ENCODE results near the gene RFX3.
A peak's percentile ranks its signal among the peaks of the same experiment; 100 is the strongest.

RFX3 gene

GRCh38 chr9:3444016-3444415 is 81.8 kb downstream of the RFX3 start:
- H3K4me3 Mint-ChIP-seq: no peak overlapping the region
- H3K4me1 Mint-ChIP-seq (ENCODE audit: low read depth): peaks cover 13% of the 10 kb centered on the region
- no peaks in the 10 kb centered on the region for H3K27me3 Mint-ChIP-seq
- peaks cover 7% of the 10 kb centered on the region for H3K36me3 Mint-ChIP-seq (ENCODE audit: low read depth)
- H3K27ac Mint-ChIP-seq: peak overlapping the region; percentile 28
- no peaks in the 10 kb centered on the region for H3K9me3 Mint-ChIP-seq

GRCh38 chr9:3441197-3441816 is 84.5 kb downstream of the RFX3 start:
- Mint-ChIP-seq H3K4me3 (no peak overlapping the region), H3K36me3 (ENCODE audit: low read depth) (peaks cover 15% of the 10 kb centered on the region), H3K9me3 (no peaks in the 10 kb centered on the region), H3K27me3 (no peaks in the 10 kb centered on the region), H3K4me1 (ENCODE audit: low read depth) (peaks cover 10% of the 10 kb centered on the region), H3K27ac (no peak overlapping the region)

GRCh38 chr9:3436629-3437420 is 89.0 kb downstream of the RFX3 start:
- no peak overlapping the region for H3K27ac Mint-ChIP-seq

DNA sequence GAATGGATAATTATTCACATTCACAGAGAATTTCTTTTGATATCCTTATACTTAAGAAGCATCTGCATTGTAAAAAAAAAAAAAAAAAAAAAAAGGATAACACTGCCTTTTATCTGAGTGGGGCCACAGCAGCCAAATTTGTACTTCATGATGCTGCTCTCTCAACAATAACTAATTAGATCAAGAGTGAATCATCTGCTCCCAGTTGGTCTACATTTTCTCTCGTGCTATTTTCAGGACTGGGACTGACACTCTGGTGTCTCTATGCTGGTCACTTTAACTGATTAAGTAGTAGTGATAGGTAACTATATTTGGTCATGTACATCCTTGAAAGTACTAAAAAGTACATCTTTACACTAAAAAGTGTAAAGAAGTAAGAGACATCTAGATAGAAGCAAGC is 90.1 kb downstream of the RFX3 start:
- Mint-ChIP-seq H3K36me3 (ENCODE audit: low read depth) (peaks cover 39% of the 10 kb centered on the region), H3K27me3 (no peaks in the 10 kb centered on the region), H3K4me1 (ENCODE audit: low read depth) (peaks cover 3% of the 10 kb centered on the region), H3K27ac (no peak overlapping the region), H3K4me3 (no peak overlapping the region), H3K9me3 (no peaks in the 10 kb centered on the region)

More at GRCh38 chr9:3436629-3437420, 89.0 kb downstream of the RFX3 start:
- peaks cover 31% of the 10 kb centered on the region for H3K36me3 Mint-ChIP-seq (ENCODE audit: low read depth)
- no peaks in the 10 kb centered on the region for H3K9me3 Mint-ChIP-seq
- H3K4me1 Mint-ChIP-seq (ENCODE audit: low read depth): peaks cover 10% of the 10 kb centered on the region
- no peak overlapping the region for H3K4me3 Mint-ChIP-seq
- no peaks in the 10 kb centered on the region for H3K27me3 Mint-ChIP-seq

DNA sequence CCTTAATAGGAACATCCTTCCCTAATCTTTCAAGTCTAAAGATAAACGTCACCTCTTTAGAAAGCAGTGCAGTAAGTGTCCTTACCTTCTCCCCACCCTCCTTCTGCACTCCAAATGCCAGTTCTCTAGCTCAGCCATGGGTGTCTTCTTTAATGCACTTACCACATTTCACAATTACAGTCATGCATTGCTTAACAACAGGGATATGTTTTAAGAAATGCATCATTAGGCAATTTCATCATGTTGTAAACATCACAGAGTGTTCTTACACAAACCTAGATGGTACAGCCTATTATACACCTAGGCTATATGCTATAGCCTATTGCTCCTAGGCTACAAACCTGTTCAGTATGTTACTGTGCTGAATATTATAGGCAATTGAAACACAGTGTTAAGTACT is 91.2 kb downstream of the RFX3 start:
- H3K36me3 Mint-ChIP-seq (ENCODE audit: low read depth): peaks cover 39% of the 10 kb centered on the region
- no peaks in the 10 kb centered on the region for H3K9me3 Mint-ChIP-seq
- H3K27ac Mint-ChIP-seq: no peak overlapping the region
- H3K4me1 Mint-ChIP-seq (ENCODE audit: low read depth): no peaks in the 10 kb centered on the region
- no peaks in the 10 kb centered on the region for H3K27me3 Mint-ChIP-seq
- H3K4me3 Mint-ChIP-seq: no peak overlapping the region

DNA sequence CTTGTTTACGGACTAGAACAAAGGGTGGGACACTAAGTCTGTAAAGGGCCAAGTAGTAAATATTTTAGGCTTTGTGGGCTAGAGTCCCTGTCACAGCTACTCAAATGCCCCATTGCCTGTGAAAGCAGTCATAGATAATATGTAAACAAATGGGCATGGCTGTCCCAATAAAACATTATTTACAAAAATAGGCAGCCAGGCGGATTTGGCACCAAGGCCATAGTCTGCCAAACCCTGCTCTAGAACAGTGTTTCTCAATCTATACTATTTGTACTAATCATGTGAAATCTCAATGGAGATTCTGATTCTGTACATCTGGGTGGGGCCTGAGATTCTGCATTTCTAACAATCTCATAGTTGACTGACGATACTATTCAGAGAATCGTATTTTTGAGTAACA is 92.0 kb downstream of the RFX3 start:
- no peaks in the 10 kb centered on the region for H3K27me3 Mint-ChIP-seq

GRCh38 chr9:3433066-3433465 is 92.7 kb downstream of the RFX3 start:
- H3K9me3 Mint-ChIP-seq: no peaks in the 10 kb centered on the region
- H3K27ac Mint-ChIP-seq: no peak overlapping the region
- H3K4me3 Mint-ChIP-seq: no peak overlapping the region
- H3K4me1 Mint-ChIP-seq (ENCODE audit: low read depth): no peaks in the 10 kb centered on the region
- peaks cover 40% of the 10 kb centered on the region for H3K36me3 Mint-ChIP-seq (ENCODE audit: low read depth)
- no peaks in the 10 kb centered on the region for H3K27me3 Mint-ChIP-seq

More for the DNA sequence above, 92.0 kb downstream of the RFX3 start:
- H3K4me3 Mint-ChIP-seq: no peak overlapping the region
- no peaks in the 10 kb centered on the region for H3K4me1 Mint-ChIP-seq (ENCODE audit: low read depth)
- no peaks in the 10 kb centered on the region for H3K9me3 Mint-ChIP-seq
- H3K27ac Mint-ChIP-seq: no peak overlapping the region
- peaks cover 39% of the 10 kb centered on the region for H3K36me3 Mint-ChIP-seq (ENCODE audit: low read depth)

GRCh38 chr9:3431890-3432289 is 93.9 kb downstream of the RFX3 start:
- Mint-ChIP-seq H3K27ac (no peak overlapping the region), H3K27me3 (no peaks in the 10 kb centered on the region), H3K4me1 (ENCODE audit: low read depth) (no peaks in the 10 kb centered on the region), H3K9me3 (peaks cover 2% of the 10 kb centered on the region), H3K36me3 (ENCODE audit: low read depth) (peaks cover 43% of the 10 kb centered on the region), H3K4me3 (no peak overlapping the region)

DNA sequence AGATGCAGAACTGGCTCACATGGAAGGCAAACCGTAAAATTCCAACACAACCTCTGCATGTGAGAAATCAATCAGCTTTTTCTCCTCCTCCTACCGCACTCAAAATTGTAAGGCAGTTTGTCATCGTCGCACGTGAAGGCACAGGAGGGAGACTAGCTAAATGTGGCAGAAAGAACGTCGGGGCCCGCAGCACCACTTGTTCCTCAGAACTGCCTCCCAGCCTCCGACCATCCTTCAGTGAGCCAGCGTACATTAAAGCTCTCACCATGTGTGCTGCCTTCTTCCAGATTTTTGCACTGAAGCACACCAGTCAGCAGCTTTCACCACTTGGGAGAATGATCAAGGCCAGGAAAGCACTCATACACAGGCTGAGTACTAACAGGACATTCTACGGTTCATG is 105.9 kb downstream of the RFX3 start:
- H3K4me1 Mint-ChIP-seq (ENCODE audit: low read depth): no peaks in the 10 kb centered on the region
- H3K27ac Mint-ChIP-seq: no peak overlapping the region
- H3K4me3 Mint-ChIP-seq: no peak overlapping the region
- no peaks in the 10 kb centered on the region for H3K27me3 Mint-ChIP-seq
- no peaks in the 10 kb centered on the region for H3K9me3 Mint-ChIP-seq
- peaks cover 9% of the 10 kb centered on the region for H3K36me3 Mint-ChIP-seq (ENCODE audit: low read depth)

DNA sequence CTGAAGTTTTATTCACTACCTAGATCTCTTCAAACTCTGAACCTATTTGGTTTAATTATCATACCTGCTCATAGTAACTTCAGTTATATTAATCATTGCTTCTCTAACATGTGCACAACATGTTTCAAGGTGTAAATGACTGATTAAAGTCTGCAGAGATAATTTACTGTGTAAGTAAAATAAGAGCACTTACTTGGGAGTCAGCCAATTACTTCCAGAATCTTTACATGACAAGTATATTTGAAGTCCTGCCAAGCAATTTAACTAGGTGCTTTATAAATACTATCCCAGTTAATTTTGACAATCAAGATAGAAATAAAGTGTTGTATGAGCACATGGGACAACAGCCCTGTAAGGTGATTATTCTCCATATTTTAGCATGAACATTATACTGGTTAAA is 109.9 kb downstream of the RFX3 start:
- H3K9me3 Mint-ChIP-seq: no peaks in the 10 kb centered on the region
- H3K4me3 Mint-ChIP-seq: no peak overlapping the region
- H3K36me3 Mint-ChIP-seq (ENCODE audit: low read depth): peaks cover 4% of the 10 kb centered on the region
- no peak overlapping the region for H3K27ac Mint-ChIP-seq
- no peaks in the 10 kb centered on the region for H3K4me1 Mint-ChIP-seq (ENCODE audit: low read depth)
- H3K27me3 Mint-ChIP-seq: no peaks in the 10 kb centered on the region

DNA sequence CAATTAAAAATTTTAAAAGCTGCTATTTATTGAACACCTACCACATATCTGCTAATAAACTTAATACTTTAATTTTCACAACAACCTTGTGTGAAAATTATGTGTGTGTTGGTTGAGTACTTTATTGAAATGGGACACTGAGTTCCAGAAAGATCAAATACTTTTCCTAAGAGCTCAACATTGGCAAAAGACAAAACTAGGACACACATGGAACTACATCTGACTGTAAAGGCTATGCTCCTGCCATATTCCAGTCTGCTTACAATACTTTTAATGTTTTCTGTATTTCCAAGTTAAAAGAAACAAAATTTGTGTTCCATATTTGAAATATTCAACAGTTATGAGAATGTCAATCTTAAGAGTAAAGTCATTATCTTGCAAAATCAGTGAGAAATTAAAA is 111.8 kb downstream of the RFX3 start:
- Mint-ChIP-seq H3K27ac (no peak overlapping the region), H3K4me1 (ENCODE audit: low read depth) (no peaks in the 10 kb centered on the region), H3K4me3 (no peak overlapping the region), H3K9me3 (no peaks in the 10 kb centered on the region), H3K36me3 (ENCODE audit: low read depth) (no peaks in the 10 kb centered on the region), H3K27me3 (no peaks in the 10 kb centered on the region)

GRCh38 chr9:3410461-3410860 is 115.3 kb downstream of the RFX3 start:
- no peaks in the 10 kb centered on the region for H3K27me3 Mint-ChIP-seq
- no peak overlapping the region for H3K27ac Mint-ChIP-seq
- peaks cover 4% of the 10 kb centered on the region for H3K36me3 Mint-ChIP-seq (ENCODE audit: low read depth)
- H3K4me1 Mint-ChIP-seq (ENCODE audit: low read depth): no peaks in the 10 kb centered on the region
- H3K4me3 Mint-ChIP-seq: no peak overlapping the region
- peaks cover 3% of the 10 kb centered on the region for H3K9me3 Mint-ChIP-seq

DNA sequence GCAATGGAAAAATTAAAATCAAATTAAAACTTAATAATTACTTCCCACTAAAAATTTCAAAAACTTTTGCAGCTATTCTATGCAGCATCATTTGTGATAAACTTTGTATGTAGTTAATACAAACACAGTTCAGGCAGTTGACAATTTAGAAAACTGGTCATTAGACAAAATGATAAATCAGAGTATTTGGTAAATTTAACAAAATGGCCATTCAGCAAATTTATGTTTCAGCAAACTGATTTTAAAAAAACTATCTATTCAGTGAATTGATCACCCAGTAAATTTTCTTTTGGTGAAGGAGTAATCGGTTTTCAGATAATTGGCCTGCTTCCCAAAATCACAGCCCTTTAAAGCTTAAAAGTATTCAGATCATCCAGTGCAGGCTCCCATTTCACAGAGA is 116.3 kb downstream of the RFX3 start:
- Mint-ChIP-seq H3K27me3 (no peaks in the 10 kb centered on the region), H3K27ac (no peak overlapping the region), H3K36me3 (ENCODE audit: low read depth) (peaks cover 4% of the 10 kb centered on the region), H3K4me1 (ENCODE audit: low read depth) (peaks cover 7% of the 10 kb centered on the region), H3K9me3 (peaks cover 3% of the 10 kb centered on the region), H3K4me3 (no peak overlapping the region)

- Mint-ChIP-seq H3K36me3 (ENCODE audit: low read depth) (peaks cover 4% of the 10 kb centered on the region), H3K4me3 (no peak overlapping the region), H3K9me3 (peaks cover 3% of the 10 kb centered on the region), H3K27me3 (no peaks in the 10 kb centered on the region), H3K27ac (peak overlapping the region; percentile 75), H3K4me1 (ENCODE audit: low read depth) (peaks cover 44% of the 10 kb centered on the region)
These were observed 122.5 kb downstream of the RFX3 start for GRCh38 chr9:3403315-3403714.

- no peaks in the 10 kb centered on the region for H3K27me3 Mint-ChIP-seq
- no peak overlapping the region for H3K4me3 Mint-ChIP-seq
- no peak overlapping the region for H3K27ac Mint-ChIP-seq
- peaks cover 8% of the 10 kb centered on the region for H3K36me3 Mint-ChIP-seq (ENCODE audit: low read depth)
- H3K4me1 Mint-ChIP-seq (ENCODE audit: low read depth): peaks cover 63% of the 10 kb centered on the region
- H3K9me3 Mint-ChIP-seq: peaks cover 3% of the 10 kb centered on the region
These were observed 124.4 kb downstream of the RFX3 start for GRCh38 chr9:3401221-3401954.
